NCI-H524 treated with DMSO at 0.1 percent for 48 hours (cell line): ENCODE measurements around the gene ZNF862.
"Not testable (repeated sequence)": the region's sequence is repeated elsewhere in the genome, so short reads cannot be mapped to it uniquely, and the experiment has no call there.

ENCODE experiments used
- DNase-seq: peaks from one replicate; lab custom pipeline; 2025; lab: John Stamatoyannopoulos, UW

Gene ZNF862

GRCh38 chr7:149880638-149881311 is 42.6 kb downstream of the ZNF862 start:
- DNase-seq = no peak

- no peak for DNase-seq
Observed at GRCh38 chr7:149881328-149882247, 43.4 kb downstream of the ZNF862 start.

GRCh38 chr7:149882248-149883047 is 44.3 kb downstream of the ZNF862 start:
- no peak for DNase-seq

- DNase-seq = no peak
Observed at GRCh38 chr7:149883048-149883438, 44.9 kb downstream of the ZNF862 start.

- no peak for DNase-seq
Observed at GRCh38 chr7:149883452-149883861, 45.3 kb downstream of the ZNF862 start.

GRCh38 chr7:149884016-149884415 is 45.8 kb downstream of the ZNF862 start:
- DNase-seq = no peak

GRCh38 chr7:149884541-149884940 is 46.4 kb downstream of the ZNF862 start:
- no peak for DNase-seq

GRCh38 chr7:149885191-149886017 is 47.2 kb downstream of the ZNF862 start:
- no peak for DNase-seq

GRCh38 chr7:149886018-149886415 is 47.8 kb downstream of the ZNF862 start:
- no peak for DNase-seq

- no peak for DNase-seq
Observed at GRCh38 chr7:149887311-149887710, 49.1 kb downstream of the ZNF862 start.

GRCh38 chr7:149890715-149891114 is 52.5 kb downstream of the ZNF862 start:
- not testable (repeated sequence) for DNase-seq

GRCh38 chr7:149894957-149895356 is 56.8 kb downstream of the ZNF862 start:
- DNase-seq = not testable (repeated sequence)

GRCh38 chr7:149907776-149908376 is 69.7 kb downstream of the ZNF862 start:
- not testable (repeated sequence) for DNase-seq

- DNase-seq = not testable (repeated sequence)
Observed at GRCh38 chr7:149910219-149910618, 72.0 kb downstream of the ZNF862 start.

GRCh38 chr7:149912126-149912525 is 74.0 kb downstream of the ZNF862 start:
- DNase-seq = not testable (repeated sequence)
